Smooth muscle cell (in vitro differentiated cells): ENCODE measurements around the gene OR5T3. TPM values are rescaled to one million over a fixed set of nuclear protein-coding genes. Genes with fewer than 3 reads are reported as not detected.

Source experiments
- DNase-seq: peaks from one replicate; lab custom pipeline; 2025; ENCODE audit not compliant: unreplicated experiment; lab: John Stamatoyannopoulos, UW
- H2AFZ ChIP-seq: fragments of 200-600 bp; sonication (generic); 2 replicates; pipeline ENCODE4 v1.6.0; 2016; ENCODE audit warnings: antibody characterized with exemption, low read depth, mild to moderate bottlenecking
- H3F3A ChIP-seq: fragments of 200-600 bp; sonication (generic); 2 replicates; pipeline ENCODE4 v1.6.0; 2017; ENCODE audit warnings: antibody characterized with exemption, low read depth
- H3K27ac ChIP-seq: fragments of 200-600 bp; sonication (generic); 2 replicates; pipeline ENCODE4 v1.5.1; 2016; ENCODE audit warnings: low read depth, mild to moderate bottlenecking
- H3K27me3 ChIP-seq: fragments of 200-600 bp; sonication (generic); 2 replicates; pipeline ENCODE4 v1.6.1; 2016; ENCODE audit warnings: low read depth, mild to moderate bottlenecking
- H3K36me3 ChIP-seq: fragments of 200-600 bp; sonication (generic); 2 replicates; pipeline ENCODE4 v1.5.1; 2016; ENCODE audit warnings: low read depth
- H3K4me1 ChIP-seq: fragments of 200-600 bp; sonication (generic); 2 replicates; pipeline ENCODE4 v1.5.1; 2016; ENCODE audit warnings: low read depth
- H3K4me2 ChIP-seq: fragments of 200-600 bp; sonication (generic); 2 replicates; pipeline ENCODE4 v1.6.0; 2016; ENCODE audit warnings: mild to moderate bottlenecking
- H3K4me3 ChIP-seq: fragments of 200-600 bp; sonication (generic); 2 replicates; pipeline ENCODE4 v1.5.1; 2016; ENCODE audit warnings: mild to moderate bottlenecking
- H3K79me2 ChIP-seq: fragments of 200-600 bp; sonication (generic); 2 replicates; pipeline ENCODE4 v1.6.0; 2016; ENCODE audit warnings: low read depth, mild to moderate bottlenecking
- H3K9ac ChIP-seq: fragments of 200-600 bp; sonication (generic); 2 replicates; pipeline ENCODE4 v1.6.0; 2016; ENCODE audit warnings: low read depth
- H3K9me3 ChIP-seq: fragments of 200-600 bp; sonication (generic); replicated peaks from 2 replicates; pipeline ENCODE4 v1.5.1; 2016; ENCODE audit warnings: low read depth
- H4K20me1 ChIP-seq: fragments of 200-600 bp; sonication (generic); 2 replicates; pipeline ENCODE4 v1.6.0; 2016; ENCODE audit warnings: low read depth
- CTCF ChIP-seq: fragments of 200-600 bp; sonication (generic); IDR thresholded peaks from 2 replicates; pipeline ENCODE4 v1.5.1; 2017; ENCODE audit warnings: borderline replicate concordance, mild to moderate bottlenecking, antibody characterized with exemption; ENCODE audit not compliant: insufficient read depth, poor library complexity, severe bottlenecking
- WGBS: methylation state at CpG from one replicate; pipeline ENCODE4 v1.1.7; 2016; ENCODE audit warnings: low lambda C conversion rate; 5-methylcytosine and 5-hydroxymethylcytosine counted together
- polyA plus RNA-seq: library from polyadenylated mRNA; unstranded; fragments of >200 nt; fragmentation: Nextera tagmentation; extraction: Ambion mirVana; gene quantifications from 2 replicates; pipeline ENCODE4 v1.2.1, GENCODE V29; 2016
- total RNA-seq: library from RNA; depleted of rRNA; stranded (reverse); fragments of >200 nt; gene quantifications from 2 replicates; pipeline ENCODE4 v1.2.3, GENCODE V29; 2014

The OR5T3 gene
- total and polyA plus RNA-seq, 2 experiments from 2014 or later, result not detected

- no peaks in the 10 kb centered on the region for H3K36me3 ChIP-seq
- TF ChIP-seq CTCF, result no peak
- WGBS, result 85% methylated on average over 4 of the region's 4 CpGs
- no peaks in the 10 kb centered on the region for H3K9me3 ChIP-seq
- H3K79me2 ChIP-seq, result no peaks in the 10 kb centered on the region
- no peak for DNase-seq
- H3K4me2 ChIP-seq, result no peak overlapping the region
- no peak overlapping the region for H3K27ac ChIP-seq
- no peaks in the 10 kb centered on the region for H4K20me1 ChIP-seq
- H3F3A ChIP-seq, result no peaks in the 10 kb centered on the region
- no peak overlapping the region for H3K4me3 ChIP-seq
- no peaks in the 10 kb centered on the region for H3K4me1 ChIP-seq
- no peak overlapping the region for H3K9ac ChIP-seq
- no peak overlapping the region for H2AFZ ChIP-seq
- no peaks in the 10 kb centered on the region for H3K27me3 ChIP-seq
These were observed 44.8 kb downstream of the OR5T3 start for GRCh38 chr11:56296898-56297297.

Other genes with a start within 250 kb of the OR5T3 start
- not detected in 2 replicates for gene OR5AS1, start 224.6 kb upstream of the OR5T3 start, total RNA-seq
- gene OR5AS1, start 224.6 kb upstream of the OR5T3 start, polyA plus RNA-seq, result not detected in 2 replicates
- not detected in 2 replicates for gene OR8I2, start 158.9 kb upstream of the OR5T3 start, total RNA-seq
- not detected in 2 replicates for gene OR8I2, start 158.9 kb upstream of the OR5T3 start, polyA plus RNA-seq
- not detected in 2 replicates for gene OR8H2, start 148.6 kb upstream of the OR5T3 start, total RNA-seq
- not detected in 2 replicates for gene OR8H2, start 148.6 kb upstream of the OR5T3 start, polyA plus RNA-seq
- gene OR8H3, start 129.9 kb upstream of the OR5T3 start, total RNA-seq, result not detected in 2 replicates
- gene OR8H3, start 129.9 kb upstream of the OR5T3 start, polyA plus RNA-seq, result not detected in 2 replicates
- not detected in 2 replicates for gene OR8J3, start 112.1 kb upstream of the OR5T3 start, total RNA-seq
- gene OR8J3, start 112.1 kb upstream of the OR5T3 start, polyA plus RNA-seq, result not detected in 2 replicates
- not detected in 2 replicates for gene OR8K5, start 91.9 kb upstream of the OR5T3 start, total RNA-seq
- not detected in 2 replicates for gene OR8K5, start 91.9 kb upstream of the OR5T3 start, polyA plus RNA-seq
- gene OR5J2, start 75.6 kb upstream of the OR5T3 start, total RNA-seq, result not detected in 2 replicates
- not detected in 2 replicates for gene OR5J2, start 75.6 kb upstream of the OR5T3 start, polyA plus RNA-seq
- gene OR5T2, start 18.0 kb upstream of the OR5T3 start, total RNA-seq, result not detected in 2 replicates
- gene OR5T2, start 18.0 kb upstream of the OR5T3 start, polyA plus RNA-seq, result not detected in 2 replicates
- gene OR5T1, start 21.9 kb downstream of the OR5T3 start, total RNA-seq, result not detected in 2 replicates
- not detected in 2 replicates for gene OR5T1, start 21.9 kb downstream of the OR5T3 start, polyA plus RNA-seq
- not detected in 2 replicates for gene OR8H1, start 40.0 kb downstream of the OR5T3 start, total RNA-seq
- gene OR8H1, start 40.0 kb downstream of the OR5T3 start, polyA plus RNA-seq, result not detected in 2 replicates
- not detected in 2 replicates for gene OR8K3, start 62.9 kb downstream of the OR5T3 start, total RNA-seq
- not detected in 2 replicates for gene OR8K3, start 62.9 kb downstream of the OR5T3 start, polyA plus RNA-seq
- not detected in 2 replicates for gene OR8K1, start 93.8 kb downstream of the OR5T3 start, total RNA-seq
- gene OR8K1, start 93.8 kb downstream of the OR5T3 start, polyA plus RNA-seq, result not detected in 2 replicates
- gene OR8J1, start 102.0 kb downstream of the OR5T3 start, total RNA-seq, result not detected in 2 replicates
- not detected in 2 replicates for gene OR8J1, start 102.0 kb downstream of the OR5T3 start, polyA plus RNA-seq
- gene OR8U1, start 123.4 kb downstream of the OR5T3 start, total RNA-seq, result not detected in 2 replicates
- gene OR8U1, start 123.4 kb downstream of the OR5T3 start, polyA plus RNA-seq, result not detected in 2 replicates
- not detected in 2 replicates for gene OR5AL1, start 160.4 kb downstream of the OR5T3 start, total RNA-seq
- not detected in 2 replicates for gene OR5AL1, start 160.4 kb downstream of the OR5T3 start, polyA plus RNA-seq
- gene OR5M3, start 221.1 kb downstream of the OR5T3 start, total RNA-seq, result not detected in 2 replicates
- not detected in 2 replicates for gene OR5M3, start 221.1 kb downstream of the OR5T3 start, polyA plus RNA-seq
- not detected in 2 replicates for gene OR5M8, start 239.1 kb downstream of the OR5T3 start, total RNA-seq
- not detected in 2 replicates for gene OR5M8, start 239.1 kb downstream of the OR5T3 start, polyA plus RNA-seq